GM19468 (cell line): ENCODE measurements around the gene MYCBP2.
A peak's percentile ranks its signal among the peaks of the same experiment; 100 is the strongest.
"Not testable (repeated sequence)": the region's sequence is repeated elsewhere in the genome, so short reads cannot be mapped to it uniquely, and the experiment has no call there.

Experiments
- ATAC-seq: cut with Tn5 transposase; IDR thresholded peaks from one replicate; pipeline ENCODE4 v1.9.1; 2021; ENCODE audit warnings: mild to moderate bottlenecking, moderate library complexity, moderate number of reproducible peaks; ENCODE audit not compliant: unreplicated experiment; ENCODE audit errors: extremely low read depth

MYCBP2 gene

DNA sequence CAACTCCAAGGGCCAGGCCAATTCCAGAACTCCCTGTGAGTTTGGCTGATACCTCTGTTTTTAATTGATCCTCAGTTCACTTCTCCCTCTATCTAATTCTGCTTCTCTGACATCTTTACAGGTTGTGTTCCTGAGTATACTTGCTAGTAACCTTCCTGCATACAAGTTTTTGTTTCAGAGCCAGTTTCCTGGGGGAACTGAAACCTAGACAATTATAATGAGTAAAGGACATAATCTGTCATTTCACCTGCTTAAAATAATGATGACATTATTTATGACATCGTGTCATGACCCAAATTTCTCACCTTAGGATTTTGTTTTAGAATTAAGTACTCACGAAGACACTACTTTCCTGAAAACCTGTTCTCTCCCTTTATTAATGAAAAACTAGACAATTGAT is 12.5 kb upstream of the MYCBP2 start:
- ATAC-seq, result peak; percentile 38

DNA sequence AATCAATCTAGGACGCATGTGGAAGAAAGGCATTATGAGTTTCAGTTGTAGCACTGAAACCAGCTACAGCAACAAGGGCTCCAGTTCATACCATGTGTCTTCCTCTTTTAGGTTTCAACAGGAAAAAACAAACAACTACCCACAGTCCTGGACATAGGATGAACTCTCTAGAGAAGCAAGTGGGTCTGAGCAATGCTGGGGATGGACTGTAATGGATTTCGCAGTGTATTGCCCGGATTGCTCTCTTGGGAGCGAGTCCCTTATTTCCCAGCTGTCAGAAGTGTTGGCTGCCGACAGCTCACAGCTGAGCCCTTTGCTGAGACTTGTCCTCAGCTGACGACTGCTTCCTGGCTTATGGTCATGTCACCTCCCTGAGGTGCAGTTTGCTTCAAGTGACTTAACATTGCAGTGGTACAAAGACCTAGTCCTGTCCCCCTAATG is 12.1 kb upstream of the MYCBP2 start:
- ATAC-seq, result peak; percentile 55

DNA sequence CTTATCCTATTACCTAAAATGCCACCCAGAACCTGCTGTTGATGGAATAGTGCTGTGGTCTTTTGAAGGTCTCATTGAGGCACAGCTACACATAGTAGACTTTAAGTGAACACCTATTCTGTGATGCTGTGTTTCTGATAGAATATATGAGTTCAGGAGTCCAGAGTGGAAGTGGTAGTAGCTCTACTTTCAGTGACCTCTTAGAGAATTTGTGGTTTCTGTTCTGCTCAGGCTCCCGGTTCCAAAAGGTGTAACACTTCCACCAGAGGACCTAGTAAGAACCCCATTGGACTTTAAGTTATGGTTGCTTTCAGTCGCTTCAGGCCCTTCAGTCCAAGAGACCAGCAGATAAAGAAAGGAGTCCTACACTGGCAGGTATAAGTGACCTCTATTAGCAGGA is 11.4 kb upstream of the MYCBP2 start:
- ATAC-seq, result no peak

DNA sequence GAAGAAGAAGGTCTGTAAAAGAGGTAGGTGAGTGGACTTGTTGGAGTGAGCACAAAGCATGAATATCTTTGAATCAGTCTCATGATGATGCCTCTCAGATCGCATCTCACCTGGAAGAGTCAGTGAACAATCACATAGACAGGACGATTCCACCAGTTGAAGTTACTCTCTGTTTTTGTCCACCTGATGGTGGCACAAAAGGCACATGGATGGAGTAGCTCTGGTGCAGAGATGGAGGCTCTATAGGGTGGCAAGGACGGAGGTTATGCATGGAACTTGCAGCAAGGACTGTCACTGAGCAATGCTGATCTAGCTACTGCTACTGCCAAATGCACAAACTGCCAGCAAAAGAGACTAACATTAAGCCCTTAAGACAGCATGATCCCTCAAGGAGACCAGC is 10.3 kb upstream of the MYCBP2 start:
- no peak for ATAC-seq

DNA sequence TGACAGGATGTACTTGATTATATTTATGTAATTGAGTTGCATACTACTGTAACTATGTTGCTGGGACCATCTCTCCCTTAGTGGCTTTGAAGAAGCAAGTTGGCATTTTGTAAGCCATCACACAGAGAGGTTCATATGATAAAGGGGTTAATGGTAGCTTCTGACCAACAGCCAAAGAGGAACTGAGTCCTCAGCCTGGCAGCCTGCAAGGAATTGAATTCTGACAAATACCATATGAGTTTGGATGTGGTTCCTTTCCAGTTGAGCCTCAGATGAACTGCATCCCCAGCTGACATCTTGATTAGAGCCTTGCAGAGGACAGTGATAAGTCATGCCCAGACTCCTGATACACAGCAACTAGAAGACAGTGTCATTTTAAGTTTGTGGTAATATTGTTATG is 8.6 kb upstream of the MYCBP2 start:
- no peak for ATAC-seq

DNA sequence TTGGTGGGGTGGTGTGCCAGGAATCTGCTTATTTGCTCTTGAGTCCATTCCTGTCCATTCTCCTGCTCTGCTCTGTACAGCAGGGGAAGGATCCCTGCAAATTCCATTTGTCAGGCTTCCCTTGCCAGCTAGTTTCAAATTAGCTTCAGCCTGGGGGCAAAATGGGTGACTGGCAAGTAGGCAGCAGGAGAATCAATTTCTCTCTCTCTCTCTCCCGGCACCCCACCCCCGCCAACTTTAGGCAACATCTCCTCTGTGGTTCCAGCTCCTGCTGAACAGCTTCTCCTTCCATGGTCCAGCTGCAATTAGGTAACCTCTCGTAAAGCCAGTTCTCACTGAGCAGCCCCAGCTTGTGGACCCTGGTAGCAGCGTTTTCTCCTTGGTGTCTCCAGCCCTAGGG is 6.7 kb upstream of the MYCBP2 start:
- ATAC-seq, result no peak

DNA sequence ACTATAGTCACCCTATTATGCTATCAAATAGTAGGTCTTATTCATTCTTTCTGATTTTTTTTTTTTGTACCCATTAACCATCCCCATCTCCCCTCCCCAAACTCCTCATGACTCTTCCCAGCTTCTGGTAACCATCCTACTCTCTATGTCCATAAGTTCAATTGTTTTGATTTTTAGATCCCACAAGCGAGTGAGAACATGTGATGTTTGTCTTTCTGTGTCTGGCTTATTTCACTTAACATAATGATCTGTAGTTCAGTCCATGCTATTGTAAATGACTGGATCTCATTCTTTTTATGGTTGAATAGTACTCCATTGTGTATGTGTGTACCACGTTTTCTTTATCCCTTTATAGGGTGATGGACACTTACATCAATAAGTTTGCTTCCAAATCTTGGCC is 4.5 kb upstream of the MYCBP2 start:
- no peak for ATAC-seq

DNA sequence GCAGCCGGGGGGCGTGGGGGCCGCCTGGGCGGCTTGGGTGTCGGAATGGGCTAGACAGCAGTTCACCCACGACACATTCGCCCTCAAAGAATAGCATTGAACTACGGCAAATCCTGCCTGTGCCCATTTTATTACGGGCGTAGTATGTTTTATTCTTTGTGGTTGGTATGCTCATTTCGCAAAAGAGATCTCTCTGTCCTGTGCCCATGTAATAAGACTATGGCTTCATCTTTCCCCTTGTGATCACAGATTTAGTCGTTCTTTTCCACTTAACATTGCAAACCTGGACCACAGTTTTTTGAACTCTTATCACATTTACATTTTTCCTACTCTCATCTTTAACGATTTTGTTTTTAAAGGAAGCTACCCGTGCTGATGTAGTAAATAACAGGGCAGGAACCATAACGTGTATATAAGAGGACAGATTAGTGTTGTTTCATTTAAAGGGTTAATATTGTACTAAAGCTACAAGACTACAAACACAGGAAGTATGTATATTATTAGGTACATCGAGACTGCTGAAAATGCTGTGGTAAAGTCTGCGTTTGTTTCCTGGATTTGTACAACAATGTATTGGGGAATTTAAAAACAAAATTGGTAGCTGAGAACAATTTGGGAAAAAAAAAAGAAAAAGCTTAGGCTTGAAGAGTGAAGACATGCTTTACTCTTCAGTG is 3.2 kb upstream of the MYCBP2 start:
- no peak for ATAC-seq

DNA sequence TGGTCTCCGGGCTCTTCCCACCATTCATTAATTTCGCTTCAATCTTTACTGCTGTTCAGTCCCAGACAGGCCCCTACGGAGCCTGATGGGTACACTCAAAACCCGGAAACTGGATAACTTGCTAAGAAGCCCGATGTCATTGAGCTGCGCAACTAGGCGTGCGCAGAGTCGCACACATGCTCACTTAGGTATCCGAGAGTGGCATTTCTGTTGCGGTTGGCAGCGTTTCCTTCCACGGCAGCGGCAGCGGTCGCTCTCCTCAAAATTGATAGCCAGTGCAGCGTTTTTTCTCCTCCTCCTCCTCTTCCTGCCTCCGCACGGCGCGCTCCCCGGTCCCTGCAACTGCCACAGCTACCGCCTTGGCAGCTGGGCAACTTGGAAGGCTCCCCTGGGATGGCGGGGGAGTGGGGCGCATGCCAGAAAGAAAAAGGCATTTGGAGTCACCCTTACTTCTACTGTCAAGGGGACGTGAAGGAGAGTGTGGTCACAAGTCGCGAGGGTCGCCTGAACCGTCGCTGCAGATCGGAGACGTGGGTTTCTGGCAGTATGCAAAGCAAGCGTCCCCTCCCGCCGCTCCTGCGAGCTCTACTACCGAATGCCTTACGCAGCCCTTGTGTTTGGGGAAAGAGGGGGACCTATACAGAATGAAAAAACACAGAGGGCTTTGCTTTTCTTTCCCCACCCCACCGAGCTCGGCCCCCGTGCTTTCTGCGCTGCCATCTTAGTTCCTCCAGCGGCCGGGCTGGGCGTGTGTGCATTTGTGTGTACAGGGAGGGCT is 2.4 kb upstream of the MYCBP2 start:
- peak; percentile 49 for ATAC-seq

DNA sequence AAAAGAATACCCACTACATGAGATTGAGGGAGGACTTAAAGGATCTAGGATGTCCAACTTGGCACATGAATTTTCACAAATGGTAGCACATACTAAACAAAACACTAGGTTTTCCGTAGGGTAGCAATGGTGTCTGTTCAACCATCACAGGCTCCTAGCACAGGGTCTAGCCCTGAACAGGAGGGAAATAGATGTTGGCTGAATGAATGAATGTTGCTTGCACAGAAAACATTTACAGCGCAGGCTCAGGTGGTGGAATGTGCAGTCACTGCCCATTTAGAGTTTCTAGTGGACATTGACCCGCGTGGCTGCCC is 1.9 kb upstream of the MYCBP2 start:
- no peak for ATAC-seq

DNA sequence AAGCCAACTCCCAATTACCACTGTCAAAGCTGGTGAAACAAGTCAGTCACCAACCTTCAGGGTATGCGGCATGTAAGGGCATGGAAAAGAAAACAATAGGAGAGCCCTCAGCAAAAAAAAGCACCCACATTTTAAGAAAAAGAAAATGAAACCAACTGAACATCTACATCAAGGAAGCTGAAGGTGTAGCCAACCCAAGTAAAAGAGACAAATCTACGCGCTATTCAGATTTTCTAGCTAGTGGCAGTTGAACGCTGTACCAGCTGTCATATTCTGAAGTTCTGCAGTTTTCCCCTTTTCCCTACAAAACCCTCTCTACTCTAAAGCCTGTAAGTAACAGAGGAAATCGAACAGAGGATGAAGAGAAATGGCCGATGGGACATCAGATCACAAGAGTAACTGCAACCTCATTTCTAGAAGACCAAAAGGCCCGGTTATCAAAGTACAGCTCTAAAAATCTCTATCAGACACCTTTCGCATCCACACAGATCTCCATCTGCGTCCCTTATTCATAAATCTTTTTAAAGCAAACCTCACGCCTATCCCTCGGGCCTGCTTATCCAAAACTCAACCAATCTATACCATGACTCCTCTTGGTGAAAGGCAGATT is 1.4 kb downstream of the MYCBP2 start:
- no peak for ATAC-seq

DNA sequence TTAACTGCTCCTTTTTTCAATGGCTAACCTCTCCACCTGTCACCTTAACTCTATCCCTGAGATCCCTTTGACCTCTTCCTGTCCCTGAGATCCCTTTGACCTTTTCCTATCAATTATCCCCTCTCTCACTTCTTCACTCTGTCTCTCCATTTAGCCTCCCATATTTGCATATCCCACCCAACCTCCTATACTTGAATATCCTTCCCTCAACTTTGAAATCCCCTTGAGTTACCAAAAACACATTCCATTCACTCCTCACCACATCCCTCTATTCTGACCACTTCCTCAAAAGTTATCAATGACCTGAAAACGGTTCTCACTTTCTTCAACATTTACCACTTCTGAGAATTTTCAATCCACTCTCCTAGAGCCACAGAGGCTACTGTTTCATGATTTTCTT is 3.0 kb downstream of the MYCBP2 start:
- no peak for ATAC-seq

DNA sequence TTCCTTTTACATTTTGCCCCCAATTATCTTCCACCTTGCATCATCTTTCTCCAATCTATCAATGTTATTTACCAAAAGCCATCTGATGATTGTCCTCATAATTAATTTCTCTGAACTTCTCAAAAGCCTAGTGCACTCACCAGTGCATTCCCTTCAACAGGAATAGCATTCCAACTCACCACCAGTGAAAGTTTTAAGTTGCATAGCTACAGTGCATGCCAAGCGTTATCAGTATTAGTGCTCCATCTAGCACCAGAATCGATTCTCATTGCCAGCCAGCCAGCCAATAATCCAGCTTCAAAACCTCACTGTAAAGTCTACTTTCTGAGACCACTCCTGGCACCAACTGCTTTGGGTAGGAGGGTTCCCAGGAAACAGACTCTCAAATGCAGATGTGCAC is 7.4 kb downstream of the MYCBP2 start:
- ATAC-seq, result no peak

DNA sequence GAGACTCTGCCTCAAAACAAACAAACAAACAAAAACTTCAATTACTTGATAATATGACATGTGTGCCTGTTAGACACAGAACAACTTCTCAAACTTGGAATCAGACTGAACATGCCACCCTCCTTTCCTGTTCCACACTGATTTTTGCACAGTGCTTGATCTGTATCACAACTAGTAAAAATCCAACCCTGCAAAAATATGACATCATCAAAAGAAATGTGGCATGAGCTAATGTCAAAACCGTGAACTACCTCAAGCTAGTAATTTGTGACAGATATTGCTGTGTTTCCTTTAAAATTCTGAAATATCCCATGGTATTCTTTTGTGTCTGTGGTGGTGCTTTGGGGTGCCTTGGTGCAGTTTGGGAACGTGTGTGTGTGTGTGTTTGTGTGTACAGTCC is 8.2 kb downstream of the MYCBP2 start:
- ATAC-seq, result no peak

DNA sequence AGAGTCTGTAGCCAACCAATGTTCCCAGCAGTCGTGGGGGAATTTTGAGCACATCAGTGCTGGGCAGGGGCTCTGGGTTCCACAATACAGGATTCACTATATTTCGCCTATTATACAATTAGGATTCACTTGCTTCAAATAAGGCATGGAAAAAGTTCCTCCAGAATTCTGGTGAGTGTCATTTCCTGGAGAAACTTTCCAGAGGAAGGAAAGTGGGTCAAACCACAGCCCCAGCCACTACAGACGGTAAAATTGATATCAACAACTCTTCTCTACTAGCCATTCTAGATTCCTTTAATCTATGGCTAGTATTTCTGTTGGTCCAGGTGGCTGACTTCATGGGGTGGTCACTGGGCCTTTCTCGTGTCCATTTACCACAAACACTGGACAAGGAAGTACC is 10.5 kb downstream of the MYCBP2 start:
- no peak for ATAC-seq

DNA sequence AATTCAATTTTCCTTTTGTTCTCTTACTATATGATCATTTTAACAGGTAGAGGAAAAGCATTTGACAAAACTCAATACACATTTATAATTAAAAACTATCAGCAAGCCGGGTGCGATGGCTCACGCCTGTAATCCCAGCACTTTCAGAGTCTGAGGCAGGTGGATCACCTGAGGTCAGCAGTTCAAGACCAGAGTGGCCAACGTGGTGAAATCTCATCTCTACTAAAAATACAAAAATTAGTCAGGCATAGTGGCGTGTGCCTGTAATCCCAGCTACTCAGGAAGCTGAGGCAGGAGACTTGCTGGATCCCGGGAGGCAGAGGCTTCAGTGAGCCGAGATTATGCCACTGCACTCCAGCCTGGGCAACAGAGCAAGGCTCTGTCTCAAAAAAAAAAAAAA is 11.4 kb downstream of the MYCBP2 start:
- not testable (repeated sequence) for ATAC-seq

DNA sequence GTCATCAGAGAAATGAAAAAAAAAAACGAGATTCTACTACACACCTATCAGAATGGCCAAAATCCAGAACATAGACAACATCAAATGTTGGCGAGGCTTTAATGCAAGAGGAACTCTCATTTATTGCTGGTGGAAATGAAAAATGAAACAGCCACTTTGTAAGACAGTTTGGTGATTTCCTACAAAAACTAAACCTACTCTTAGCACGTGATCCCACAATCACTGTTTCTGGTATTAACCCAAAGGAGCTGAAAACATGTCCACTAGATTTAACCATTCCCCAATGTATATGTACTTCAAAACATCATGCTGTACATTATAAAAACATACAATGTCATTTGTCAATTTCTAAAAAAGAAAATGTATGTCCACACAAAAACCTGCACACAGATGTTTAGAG is 13.0 kb downstream of the MYCBP2 start:
- ATAC-seq, result no peak

DNA sequence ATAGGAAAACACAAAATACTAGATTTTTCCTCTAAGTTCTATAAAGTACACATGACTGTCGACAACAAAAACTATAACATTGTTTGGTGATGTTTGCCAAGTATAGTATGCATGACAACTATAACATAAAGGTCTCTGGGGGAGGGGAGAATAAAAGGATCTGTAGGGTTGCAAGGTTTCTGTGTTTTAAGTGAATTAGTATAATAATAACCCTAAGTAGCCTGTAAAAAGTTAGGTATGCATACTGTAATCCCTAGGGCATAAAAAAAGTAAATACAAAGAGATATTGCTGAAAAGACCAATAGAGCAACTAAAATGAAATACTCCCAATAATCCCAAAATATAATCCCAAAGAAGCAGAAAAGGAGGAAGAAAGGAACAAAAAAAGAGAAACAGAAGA is 14.6 kb downstream of the MYCBP2 start:
- ATAC-seq, result no peak

DNA sequence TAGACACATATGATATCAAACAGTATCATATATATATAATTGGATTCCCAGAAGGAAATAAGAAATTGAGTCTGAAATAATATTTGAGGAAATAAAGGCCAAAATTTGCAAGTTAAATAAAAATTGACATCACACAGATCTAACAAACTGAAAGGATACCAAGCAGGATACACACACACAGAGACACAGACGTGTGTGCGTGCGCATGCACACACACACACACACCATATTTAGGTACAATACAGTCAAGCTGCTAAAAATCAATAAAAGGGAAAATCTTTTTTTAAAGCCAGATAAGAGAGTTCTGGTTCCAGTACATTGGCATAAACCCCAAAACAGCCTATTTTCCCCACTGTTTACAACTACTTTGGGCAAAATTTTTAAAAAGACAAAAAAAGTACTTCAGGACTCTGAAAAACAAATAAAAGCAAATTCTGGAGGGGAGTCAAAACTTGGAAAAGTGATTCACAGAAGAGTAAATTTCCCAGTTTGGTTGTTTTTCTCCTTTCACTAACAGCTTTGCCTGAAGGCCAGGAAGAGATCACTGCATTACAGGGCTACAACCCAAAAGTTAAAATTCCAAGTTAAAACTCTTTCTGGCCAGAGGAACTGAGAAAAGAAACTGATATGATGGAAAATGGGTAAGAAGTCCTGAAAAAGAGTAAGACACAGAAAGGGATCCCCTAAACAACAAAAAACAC is 16.2 kb downstream of the MYCBP2 start:
- no peak for ATAC-seq

DNA sequence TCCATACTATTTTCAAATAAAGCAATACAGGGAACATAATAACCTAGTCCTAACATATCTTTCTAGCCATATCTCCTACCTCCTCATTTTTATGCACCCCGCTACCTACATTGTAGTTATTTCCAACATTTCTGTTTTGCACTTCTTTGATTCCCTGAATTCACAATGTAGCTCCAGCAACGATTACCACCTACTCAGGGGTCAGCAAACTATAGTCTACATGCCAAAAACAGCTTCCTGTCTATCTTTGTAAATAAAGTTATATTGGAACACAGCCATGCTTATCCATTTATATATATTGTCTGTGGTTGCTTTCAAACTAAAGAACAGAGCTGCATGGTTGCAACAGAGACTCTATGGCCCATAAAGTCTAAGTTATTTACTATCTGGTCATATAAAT is 16.7 kb downstream of the MYCBP2 start:
- no peak for ATAC-seq

DNA sequence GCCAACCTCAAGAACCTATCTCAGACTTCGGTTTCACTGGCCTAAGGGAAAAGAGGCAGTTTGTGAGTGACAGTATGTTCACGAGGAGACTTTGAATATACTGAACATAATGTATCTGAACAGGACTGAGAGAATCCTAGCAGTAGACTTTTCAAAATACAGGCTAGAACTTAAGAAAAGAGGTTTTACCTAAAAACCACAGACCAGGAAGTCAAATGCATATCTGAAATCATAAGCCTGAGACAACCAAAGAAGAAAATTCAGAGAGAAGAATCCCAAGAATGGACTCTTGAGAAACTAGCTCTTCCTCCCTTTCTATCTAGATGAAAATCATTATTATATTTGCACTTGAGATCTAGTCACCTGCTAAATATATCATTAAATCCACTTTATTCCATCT is 17.6 kb downstream of the MYCBP2 start:
- ATAC-seq, result no peak
